Endothelial cell of hepatic sinusoid (primary cell): ENCODE measurements around the gene D2HGDH.
"Not testable (repeated sequence)": the region's sequence is repeated elsewhere in the genome, so short reads cannot be mapped to it uniquely, and the experiment has no call there.

Experiments used
- in situ Hi-C: cut with HindIII; loops from 2 replicates; pipeline ENCODE4 v1.10.0; 2017; ENCODE audit warnings: low sequenced_read_pairs

The D2HGDH gene

GRCh38 chr2:241788572-241788971 lies 54.1 kb downstream of the D2HGDH start:
- in situ Hi-C loops, result no loop called here

GRCh38 chr2:241791385-241791784 lies 57.0 kb downstream of the D2HGDH start:
- in situ Hi-C loops, result not testable (repeated sequence)

- in situ Hi-C loops, result no loop called here
Observed at GRCh38 chr2:241793385-241793784, 59.0 kb downstream of the D2HGDH start.

GRCh38 chr2:241794250-241794823 lies 59.9 kb downstream of the D2HGDH start:
- in situ Hi-C loops, result no loop called here

DNA sequence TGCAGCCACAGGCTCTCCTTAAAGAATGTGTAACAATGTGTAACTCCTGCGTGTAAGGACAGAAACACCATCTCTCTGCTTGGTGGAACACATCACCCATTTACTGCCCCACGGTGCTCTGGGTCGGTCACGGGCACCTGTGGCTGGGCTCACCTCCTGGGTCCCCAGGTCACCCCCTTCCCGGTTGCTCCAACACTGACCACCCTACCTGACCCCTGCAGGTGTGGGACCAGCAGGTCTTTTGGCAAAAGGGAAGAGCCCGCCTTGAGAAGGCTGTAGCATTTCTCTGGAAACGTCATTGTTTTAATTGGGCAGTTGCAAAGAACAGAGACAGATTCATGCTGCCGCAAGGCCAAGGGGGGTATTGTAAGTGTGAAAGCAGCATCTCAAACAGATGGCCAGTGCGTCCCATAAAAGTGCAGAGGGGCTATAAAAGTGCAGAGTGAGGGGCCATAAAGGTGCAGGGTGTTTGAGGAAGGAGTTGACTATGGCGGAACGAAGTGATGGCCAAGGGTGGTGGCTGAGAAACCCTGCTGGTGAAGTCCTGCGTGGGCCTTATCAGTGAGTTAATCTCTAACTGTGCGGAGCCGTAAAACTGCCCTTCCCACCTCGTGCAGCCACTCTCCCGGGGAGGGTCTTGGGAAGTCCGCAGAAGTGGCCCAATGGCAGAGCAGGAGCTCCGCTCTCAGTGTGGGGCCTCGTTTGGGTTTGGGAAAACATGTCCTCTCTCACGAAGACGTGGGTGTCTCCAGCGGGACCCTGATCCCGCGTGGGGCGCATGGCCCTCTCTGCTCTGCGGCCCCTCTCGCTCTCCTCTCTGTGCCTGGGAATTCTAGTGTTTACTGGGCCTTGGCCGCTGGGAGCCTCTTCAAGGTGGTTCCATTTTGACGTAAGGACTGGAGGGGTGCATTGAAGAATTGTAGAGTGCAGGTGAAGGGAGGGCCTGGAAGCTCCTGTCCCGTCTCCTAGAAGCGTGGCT lies 60.9 kb downstream of the D2HGDH start:
- in situ Hi-C loops, result no loop called here

DNA sequence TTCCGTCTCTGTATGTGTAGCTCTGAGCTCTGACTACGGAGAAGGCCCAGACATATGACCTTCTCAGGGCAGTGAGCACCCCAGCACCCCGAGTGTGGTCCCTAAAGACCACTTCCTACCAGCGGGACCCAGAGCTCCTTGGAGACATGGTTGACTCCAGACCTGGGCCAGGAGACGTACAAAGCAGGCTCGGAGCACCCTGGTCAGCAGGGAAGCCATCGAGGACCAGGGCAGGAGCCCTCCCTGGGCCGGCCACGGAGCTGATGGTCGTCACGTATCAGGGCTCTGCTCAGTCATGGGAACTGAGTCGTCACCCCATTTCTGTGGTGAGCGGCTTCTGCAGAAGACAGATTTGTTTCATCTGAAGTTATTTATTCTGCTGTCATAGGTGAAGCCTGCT lies 61.8 kb downstream of the D2HGDH start:
- in situ Hi-C loops, result no loop called here

GRCh38 chr2:241796610-241797138 lies 62.2 kb downstream of the D2HGDH start:
- in situ Hi-C loops, result no loop called here

DNA sequence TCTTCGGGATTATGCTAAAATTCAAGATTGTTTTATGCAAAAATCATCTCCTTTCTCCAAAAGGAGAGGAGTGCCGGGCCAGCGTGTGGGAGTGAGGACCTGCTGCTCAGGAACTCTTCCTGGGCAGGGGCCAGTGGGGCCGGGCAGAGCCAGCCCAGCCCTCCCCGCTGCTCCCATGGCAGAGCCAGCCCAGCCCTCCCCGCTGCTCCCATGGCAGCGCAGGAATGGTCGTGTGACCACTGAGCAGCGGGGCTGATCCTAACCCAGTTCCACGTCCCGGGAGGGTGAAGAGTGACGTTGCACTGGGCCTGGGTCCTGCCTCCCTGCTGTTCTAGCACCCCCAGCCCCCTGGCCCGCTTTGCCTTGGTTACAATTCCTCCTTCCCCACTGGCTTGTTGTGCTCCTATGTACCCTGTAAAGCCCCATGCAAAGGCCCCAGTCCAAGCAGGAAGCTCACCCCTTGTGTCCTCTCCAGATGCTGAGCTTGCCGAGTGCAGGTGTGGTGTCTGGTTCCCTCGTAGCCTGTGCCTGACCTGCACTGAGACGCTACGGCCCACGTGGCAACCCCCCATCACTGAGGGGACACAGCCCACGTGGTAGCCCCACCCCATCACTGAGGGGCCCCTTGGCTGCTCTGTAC lies 63.1 kb downstream of the D2HGDH start:
- in situ Hi-C loops, result no loop called here

- in situ Hi-C loops, result no loop called here
Observed at GRCh38 chr2:241798081-241798630, 63.7 kb downstream of the D2HGDH start.

DNA sequence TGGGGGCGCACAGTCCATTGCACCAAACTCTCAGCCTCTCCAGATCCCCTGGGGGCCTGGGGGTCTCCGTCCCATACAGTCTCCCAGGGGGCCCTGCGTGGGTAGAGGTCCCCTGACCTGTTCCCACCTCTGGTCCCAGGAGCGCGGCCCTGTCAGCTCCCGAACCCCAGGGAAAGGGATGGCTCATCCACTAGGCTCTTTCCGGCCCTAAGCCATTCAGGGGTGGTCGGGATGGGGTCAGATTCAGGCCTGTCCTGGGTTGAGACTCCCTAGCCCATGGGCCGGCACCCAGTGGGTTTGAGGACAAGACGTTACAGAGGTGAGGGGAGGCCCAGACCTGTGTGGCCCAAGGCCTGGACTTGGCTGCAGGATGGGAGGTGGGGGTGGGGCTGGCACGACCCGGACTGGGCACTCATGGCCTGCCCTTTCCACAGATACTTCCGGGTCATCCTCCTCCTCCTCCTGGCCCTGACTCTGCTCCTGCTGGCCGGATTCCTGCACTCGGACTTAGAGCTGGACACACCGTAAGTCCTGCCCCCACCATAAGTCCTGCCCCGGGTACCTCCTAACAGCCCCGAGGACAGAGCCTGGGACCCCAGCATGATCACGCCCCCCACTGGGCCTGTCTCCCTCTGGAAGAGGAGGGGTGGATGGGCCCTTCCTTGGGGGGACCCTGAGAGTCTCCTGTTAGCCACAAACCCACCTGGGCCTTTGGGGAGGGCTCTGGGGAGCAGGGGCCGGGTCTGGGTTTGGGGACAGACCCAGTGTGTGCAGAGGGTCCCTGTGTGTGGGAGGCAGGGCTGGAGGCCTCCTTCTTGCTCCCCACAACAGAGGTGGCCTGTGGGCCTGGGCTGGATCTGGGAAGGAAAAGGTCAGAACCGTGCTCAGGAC lies 64.4 kb downstream of the D2HGDH start:
- in situ Hi-C loops, result no loop called here

DNA sequence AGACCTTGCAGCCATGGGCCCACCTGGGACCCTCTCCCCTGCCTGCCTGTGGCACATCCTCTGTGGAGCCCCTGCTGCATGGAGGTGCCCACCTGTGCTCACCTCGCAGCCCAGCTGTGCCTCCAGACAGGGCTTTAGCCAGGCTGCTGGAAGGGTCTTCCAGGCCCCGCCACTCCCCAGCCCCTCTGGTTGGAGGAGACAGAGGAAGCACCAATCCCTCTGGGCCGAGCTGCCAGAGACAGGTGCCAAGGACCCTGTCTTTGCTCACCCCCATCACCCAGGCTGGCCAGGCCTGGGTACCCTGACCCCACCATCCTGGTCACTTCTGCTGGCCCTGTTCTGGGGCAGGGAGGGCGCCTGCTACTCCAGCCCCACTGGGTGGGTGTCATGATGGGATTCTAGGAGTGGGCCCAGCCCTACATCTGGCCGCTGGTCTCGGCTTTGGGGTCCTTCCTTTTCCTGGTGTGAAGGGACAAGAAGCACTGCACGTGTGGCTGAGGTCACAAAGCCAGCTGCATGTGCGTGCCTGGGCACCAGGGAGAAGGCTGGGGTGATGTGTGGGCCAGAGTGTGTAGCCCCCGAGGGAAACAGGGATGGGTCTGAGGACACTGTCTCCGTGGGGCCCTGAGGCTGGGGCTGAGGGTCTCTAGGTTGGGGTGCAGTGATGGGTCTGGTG lies 65.2 kb downstream of the D2HGDH start:
- in situ Hi-C loops, result no loop called here

GRCh38 chr2:241800198-241800903 lies 65.9 kb downstream of the D2HGDH start:
- in situ Hi-C loops, result not testable (repeated sequence)

DNA sequence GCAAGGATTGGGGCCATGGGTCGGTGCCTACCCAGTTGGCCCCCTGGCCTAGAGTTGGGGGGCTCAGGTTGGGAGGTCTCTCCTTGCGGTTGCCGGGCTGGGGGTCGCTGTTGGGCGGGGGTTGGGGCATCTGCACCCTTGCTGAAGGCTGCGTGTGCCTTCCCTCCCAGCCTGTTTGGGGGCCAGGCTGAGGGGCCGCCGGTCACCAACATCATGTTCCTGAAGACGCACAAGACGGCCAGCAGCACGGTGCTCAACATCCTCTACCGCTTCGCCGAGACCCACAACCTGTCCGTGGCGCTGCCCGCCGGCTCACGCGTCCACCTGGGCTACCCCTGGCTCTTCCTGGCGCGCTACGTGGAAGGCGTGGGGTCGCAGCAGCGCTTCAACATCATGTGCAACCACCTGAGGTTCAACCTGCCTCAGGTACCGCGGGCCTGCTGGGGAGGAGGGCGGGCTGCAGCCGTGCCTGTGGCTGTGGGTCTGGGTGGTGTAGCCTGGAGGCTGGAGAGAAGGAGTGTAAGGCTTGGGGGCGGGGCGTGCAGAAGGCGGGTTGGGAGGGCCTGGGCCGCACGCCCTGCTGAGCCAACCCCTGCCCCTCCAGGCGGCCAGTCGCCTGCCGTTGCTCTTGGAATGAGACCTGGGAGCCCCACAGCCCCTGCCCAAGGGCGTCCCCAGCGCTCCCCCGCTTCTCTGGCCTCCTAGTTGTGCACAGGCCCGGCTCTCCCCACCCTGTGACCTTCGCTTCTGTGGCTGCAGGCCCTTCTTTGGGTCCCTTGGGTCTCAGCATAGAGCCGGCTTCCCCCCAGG lies 67.4 kb downstream of the D2HGDH start:
- in situ Hi-C loops, result no loop called here

DNA sequence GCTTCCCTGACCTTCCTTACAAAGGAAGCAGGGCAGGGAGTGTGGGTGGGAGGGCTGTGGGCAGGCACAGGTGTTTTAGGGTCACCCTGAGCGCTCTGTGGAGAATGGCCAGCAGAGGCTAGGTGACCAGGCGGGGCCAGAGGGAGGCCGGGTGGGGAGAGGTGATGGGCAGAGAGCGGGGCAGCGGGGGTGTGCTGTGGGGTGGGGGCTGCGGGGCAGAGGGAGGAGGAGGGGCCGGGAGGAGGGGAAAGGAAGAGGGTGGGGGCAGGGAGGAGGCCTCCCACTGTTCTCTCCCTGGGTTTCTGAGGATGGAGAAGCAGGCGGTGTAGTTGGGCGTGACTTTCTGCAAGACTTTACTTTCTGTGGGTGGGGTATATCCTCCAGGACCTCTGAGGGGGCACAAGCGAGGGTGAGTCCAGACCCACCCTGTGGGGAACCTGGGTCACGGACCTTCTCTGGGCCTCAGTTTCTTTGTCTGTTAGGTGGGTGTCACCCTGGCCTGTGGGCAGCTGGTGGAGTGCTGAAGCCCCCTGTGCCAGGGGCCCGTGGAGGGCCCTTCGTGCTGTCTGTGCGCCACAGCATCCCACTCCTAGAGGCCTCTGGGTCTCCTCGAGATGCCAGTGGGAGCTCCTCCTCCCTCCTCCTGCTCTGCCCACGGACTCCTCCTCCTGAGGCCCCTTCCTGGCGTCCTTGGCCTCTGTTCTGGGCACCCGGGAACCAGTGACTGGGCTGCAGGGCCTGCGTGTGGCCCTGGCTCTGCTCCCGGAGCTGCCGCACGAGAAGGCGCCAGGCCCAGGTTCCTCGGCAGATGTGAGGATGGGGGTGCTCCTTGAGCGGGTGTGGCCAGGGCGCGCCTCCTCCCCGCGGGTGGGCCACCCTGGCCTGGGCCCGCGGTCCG lies 68.2 kb downstream of the D2HGDH start:
- in situ Hi-C loops, result no loop called here

- in situ Hi-C loops, result no loop called here
Observed at GRCh38 chr2:241803387-241804325, 69.2 kb downstream of the D2HGDH start.
